DMS53 treated with DMSO at 0.1 percent for 48 hours (cell line): ENCODE results near the gene TIMP2.
A peak's percentile ranks its signal among the peaks of the same experiment; 100 is the strongest.
"Not testable (repeated sequence)": the region's sequence is repeated elsewhere in the genome, so short reads cannot be mapped to it uniquely, and the experiment has no call there.

Experiments used
- DNase-seq: peaks from one replicate; lab custom pipeline; 2025; ENCODE audit not compliant: unreplicated experiment; lab: John Stamatoyannopoulos, UW

Gene TIMP2

DNA sequence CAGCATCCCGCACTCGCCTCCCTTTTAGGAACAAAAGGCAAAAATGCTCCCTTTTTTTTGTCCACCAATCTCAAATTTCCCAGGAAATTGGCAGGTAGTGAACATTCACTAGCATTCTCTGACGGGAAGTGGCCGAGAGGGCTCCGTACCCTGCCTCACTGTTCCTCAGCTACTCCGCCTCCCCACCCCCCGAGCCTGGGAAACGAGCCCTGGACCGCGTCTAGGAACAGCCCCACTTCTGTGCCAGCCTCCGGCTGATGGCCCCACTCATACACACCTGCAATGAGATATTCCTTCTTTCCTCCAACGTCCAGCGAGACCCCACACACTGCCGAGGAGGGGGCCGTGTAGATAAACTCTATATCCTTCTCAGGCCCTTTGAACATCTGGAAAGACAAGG, 54.6 kb downstream of the TIMP2 start:
- DNase-seq = no peak

DNA sequence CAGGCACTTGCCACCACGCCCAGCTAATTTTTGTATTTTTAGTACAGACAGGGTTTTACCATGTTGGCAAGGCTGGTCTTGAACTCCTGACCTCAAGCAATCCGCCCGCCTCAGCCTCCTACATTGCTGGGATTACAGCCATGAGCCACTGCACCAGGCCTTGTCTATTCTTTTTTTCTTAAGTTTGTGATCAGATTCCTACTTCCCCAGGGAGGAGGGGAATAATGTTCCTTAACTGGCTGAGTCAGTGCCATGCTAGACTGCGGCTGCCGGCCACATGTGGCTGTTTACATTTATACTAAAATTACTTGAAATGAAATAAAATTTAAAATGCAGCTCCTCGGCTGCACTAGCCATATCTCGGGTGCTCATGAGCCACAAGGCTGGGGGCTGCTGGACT, 56.8 kb downstream of the TIMP2 start:
- DNase-seq = no peak

GRCh38 chr17:78867046-78867445, 58.1 kb downstream of the TIMP2 start:
- not testable (repeated sequence) for DNase-seq

- peak; percentile 77 for DNase-seq
Measured at GRCh38 chr17:78865682-78866390, 59.4 kb downstream of the TIMP2 start.

DNA sequence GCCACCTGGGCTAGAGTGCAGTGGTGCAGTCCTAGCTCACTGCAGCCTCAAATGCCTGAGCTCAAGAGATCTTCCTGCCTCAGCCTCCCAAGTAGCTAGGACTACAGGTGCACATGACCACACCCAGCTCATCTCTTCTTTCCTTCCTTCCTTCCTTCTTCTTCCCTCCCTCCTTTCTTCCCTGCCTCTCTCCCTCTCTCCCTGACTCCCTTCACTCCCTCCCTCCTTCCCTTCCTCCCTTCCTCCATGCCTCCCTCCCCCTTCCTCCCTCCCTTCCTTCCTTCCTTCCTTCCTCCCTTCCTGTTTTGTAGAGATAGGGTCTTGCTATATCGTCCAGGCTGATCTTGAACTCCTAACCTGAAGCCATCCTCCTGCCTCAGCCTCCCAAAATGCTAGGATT, 61.1 kb downstream of the TIMP2 start:
- DNase-seq = no peak

DNA sequence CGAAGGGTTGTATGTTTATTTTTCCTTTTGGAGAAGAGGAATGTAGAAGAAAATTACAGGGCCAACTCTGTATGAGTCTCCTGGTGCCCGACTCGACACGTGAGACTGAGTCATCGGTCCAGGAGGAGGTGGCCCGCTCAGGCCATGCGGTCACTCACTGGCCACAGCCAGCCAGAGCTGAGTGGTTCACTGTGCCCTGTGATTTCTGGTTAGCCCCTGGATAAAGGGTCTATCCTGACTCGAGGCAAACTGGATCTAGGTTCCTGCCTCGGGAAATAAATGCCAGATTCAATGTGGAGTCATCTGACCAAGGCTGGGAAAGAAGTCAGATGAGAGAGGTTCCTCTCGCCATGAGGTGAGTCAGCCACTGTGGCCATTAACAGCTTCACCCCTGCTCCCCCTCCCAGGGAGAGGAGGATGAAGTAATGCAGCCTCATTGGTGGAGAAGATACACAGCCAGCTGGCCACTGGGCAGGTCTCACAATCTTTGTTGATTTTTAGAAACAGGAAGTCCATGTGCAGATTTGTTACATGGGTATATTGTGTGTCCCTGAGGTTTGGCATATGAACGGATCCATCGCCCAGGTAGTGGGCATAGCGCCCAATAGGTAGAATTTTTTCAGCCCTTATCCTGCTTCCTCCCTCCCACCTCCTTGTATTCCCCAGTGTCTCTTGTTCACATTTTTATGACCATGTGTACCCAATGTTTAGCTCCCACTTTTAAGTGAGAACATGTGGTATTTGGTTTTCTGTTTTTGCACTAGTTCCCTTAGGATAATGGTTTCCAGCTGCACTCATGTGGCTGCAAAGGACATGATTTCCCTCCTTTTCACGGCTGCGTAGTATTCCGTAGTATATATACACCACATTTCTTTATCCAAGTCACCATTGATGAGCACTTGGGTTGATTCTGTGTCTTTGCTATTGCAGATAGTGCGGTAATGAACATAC, 62.8 kb downstream of the TIMP2 start:
- DNase-seq = peak; percentile 47

DNA sequence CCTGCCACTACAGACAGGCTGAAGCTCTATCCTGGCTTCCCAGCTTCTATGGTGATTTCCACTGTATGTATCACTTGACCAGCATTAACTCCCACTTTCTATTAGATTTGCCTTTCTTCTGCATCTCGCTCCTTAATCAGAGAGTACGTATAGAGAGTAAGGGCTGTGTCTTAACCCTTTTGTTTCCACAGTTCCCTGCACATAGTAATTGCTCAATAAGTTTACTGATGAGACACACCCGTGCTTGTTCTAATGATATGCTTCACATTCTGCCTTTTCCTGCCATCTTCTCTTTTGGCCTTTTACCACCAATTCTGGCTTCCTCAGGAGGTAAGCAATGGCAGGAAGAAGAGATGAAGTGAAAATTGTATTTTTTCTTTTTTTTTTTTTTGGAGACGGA, 64.0 kb downstream of the TIMP2 start:
- no peak for DNase-seq

DNA sequence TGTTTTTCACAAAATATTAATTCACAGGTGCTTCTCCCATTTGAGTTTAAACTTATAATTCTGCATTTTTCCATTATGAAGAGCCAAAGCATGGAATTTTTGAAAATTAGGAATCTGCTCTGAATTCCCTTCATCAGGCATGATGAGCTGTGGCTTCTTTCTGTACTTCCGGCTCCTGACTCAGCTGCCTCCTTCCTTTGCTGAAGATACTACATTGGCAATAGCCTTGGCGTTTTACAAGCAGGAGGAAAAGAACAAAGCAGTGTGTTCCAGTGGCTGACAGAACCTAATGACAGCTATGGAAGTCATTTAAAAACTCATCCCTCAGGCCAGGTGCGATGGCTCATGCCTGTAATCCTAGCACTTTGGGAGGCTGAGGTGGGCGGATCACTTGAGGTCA, 66.1 kb downstream of the TIMP2 start:
- no peak for DNase-seq

GRCh38 chr17:78857266-78857665, 67.9 kb downstream of the TIMP2 start:
- no peak for DNase-seq

DNA sequence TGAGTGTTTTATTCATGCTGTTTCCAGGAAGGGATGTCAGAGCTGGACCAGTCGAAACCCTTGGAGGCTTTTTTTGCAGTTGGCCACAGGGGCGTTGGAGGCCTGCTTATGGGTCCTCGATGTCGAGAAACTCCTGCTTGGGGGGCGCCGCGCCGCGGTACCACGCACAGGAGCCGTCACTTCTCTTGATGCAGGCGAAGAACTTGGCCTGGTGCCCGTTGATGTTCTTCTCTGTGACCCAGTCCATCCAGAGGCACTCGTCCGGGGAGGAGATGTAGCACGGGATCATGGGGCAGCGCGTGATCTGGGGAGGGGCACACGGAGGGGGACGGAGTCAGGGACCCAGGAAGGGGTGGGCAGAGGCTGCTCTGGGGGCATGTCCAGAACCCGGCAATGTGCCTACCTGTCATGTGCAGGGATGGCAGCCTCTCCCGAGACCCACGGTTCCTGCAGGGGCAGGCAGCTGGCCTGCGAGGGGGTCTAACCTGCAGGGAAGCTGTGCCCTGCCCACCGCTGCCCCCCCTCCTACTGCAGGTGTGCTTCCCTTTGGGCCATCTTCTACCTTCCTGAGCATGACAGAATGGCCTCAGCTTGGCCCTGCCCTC, 69.5 kb downstream of the TIMP2 start:
- no peak for DNase-seq

DNA sequence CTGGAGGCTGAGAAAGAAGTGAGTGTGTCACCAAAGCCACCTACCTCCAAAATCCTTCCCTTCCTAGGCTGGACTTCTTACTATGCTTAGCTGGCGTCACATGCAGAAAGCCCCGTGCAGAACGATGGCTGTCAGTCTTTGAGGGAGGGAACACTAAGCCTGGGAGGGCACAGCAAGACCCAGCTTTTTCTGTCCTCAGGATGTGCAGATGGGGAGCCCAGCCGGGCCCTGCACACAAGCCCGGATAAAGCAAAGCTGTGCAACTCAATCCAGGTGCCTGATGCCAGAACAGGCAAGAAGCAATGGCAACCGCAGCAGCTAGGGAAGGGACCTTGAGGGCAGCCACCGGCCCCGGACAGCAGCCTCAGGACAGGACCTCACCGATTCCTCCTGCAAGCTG, 70.7 kb downstream of the TIMP2 start:
- DNase-seq = no peak

DNA sequence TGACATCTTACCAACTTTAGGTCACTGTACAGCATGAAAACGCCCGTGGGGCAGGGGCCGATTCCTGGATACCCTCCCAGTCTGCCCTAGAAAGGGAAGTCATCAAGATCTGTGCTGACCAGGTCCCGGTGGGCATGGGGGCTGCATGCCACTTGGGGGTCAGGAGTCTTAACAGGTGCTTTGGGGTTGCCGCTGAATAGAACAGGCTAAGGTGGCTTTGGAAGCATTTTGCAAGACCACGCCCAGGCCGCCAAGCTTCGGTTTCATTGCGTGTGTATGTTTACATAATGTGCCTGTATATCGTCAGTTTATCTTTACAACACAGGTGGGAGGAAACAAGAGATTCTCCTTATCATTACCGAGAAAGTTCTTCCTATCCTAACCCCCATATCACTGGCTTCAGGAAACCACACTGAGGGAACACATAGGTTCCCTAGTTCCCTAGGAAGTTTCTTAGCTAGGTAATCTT, 71.2 kb downstream of the TIMP2 start:
- no peak for DNase-seq

- no peak for DNase-seq
Measured at GRCh38 chr17:78852709-78853121, 72.5 kb downstream of the TIMP2 start.

DNA sequence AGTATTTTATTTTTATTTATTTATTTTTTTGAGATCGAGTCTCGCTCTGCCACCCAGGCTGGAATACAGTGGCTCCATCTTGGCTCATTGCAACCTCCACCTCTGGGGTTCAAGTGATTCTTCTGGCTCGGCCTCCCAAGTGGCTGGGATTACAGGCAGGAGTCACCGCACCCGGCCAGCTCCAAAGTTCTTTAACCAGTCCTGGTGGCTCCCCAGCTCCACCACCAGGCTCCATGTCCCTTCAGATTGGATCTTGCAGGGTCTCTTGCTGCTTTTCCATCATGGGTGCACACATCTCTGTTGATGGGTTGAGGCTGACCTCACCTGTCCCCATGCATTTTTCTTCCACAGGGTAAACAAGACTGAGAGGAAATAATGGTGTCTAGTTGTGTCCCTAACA, 76.2 kb downstream of the TIMP2 start:
- DNase-seq = no peak

GRCh38 chr17:78847052-78847451, 78.1 kb downstream of the TIMP2 start:
- DNase-seq = no peak

GRCh38 chr17:78844301-78845005, 80.7 kb downstream of the TIMP2 start:
- DNase-seq = no peak

DNA sequence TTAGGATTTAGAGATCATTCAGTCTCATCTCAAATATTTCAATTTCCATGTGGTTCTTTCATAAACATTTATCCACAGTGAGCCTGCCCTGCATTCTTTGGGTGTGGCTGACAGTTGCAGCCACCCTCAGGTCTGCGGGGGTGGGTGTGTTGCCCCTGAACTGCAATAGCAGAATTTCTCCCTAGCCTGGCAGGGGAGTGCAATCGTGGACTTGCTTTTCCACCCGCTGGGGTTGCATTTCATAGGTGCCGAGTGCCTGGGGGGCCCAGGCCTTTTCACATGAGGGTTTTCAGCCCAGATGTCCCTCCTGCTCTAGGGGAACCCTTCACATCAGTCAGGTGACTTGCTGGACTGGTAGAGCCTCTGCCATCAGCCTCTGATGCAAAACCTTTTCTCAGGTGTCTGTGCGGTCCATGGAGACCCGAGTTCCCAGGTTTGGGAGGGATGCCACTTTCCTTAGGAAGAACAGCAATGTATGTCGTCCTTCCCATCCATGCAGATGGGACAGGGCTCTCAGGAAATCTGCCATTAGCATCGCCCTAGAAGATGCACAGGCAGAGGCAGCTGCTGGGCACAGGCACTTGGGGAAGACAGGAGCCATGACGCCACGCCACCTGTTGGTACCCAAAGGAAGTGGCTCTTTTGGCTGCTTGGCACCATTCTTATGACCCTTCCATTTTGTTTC, 82.2 kb downstream of the TIMP2 start:
- DNase-seq = peak; percentile 65

DNA sequence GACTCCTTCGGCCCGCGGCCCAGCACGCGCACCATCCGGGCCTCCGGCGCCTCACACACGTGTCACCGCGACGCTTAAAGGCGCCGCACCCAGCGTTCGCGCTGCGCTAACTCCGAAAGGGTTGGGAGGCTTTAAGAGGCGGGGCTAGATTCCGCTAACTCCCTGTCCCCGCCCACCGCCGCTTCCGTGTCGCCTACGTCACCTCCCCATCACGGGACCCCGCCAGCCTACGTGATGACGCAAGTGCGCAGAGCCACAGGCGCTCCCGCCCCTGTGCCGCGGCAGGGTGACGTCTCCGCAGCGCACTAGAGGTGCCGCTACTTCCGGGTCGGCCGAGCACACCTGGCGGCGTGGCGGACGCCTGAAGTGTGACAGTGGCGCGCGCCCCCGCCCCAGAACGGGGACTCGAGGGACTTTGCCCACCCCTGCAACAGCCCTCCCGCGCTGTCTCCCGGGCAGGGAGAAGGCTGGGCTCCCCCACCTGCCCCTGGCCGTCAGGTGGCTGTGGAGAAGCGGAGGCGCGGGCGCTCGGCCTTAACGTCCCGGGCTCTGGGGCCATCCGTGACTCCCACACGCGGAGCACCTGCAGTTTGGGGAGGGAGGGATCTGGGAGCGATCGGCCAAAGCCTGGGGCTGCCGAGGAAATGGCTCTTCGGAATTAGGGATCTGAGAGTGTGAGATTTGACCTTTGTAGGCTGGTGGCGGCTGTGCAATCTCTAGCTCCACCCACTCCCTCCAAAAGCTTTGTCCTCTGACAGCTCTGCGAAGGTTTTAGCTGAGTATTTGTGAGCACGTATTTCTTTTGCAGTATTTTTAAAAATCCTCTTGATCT, 84.2 kb downstream of the TIMP2 start, which contains the start of gene USP36:
USP36 (minus strand) TSS at position 35 of the 832 bp plus-strand sequence. CDS start 4,451 bp downstream, outside the sequence.
- DNase-seq = peak; percentile 97

DNA sequence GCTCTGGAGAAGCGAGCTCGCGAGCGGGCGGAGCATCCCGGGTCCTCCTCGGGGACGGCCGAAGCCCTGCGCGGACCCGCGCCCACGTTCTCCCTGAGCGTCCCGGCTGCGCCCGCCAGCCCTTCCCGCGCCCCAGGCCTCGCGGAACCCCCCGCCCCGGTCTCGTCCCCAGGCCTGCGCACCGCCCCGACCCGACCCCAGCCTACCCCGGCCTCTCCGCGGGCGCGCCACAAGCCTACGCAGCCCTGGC, 84.7 kb downstream of the TIMP2 start:
- no peak for DNase-seq
